OCI-LY3 (cell line): ENCODE measurements around the gene LGALSL.

Experiments used
- CTCF ChIP-seq: fragments of 200-600, 300-600 bp; sonication (generic); IDR thresholded peaks from 2 replicates; pipeline ENCODE4 v1.5.1; 2014; ENCODE audit warnings: antibody characterized with exemption, low read length, low read depth
- EZH2phosphoT487 ChIP-seq: fragments of 200-600 bp; shearing (Covaris generic); IDR thresholded peaks from 2 replicates; pipeline ENCODE4 v1.6.1; 2018; ENCODE audit warnings: antibody characterized with exemption, mixed run types, low read depth

GRCh38 chr2:64482243-64482642 is 28.3 kb downstream of the LGALSL start:
- TF ChIP-seq EZH2phosphoT487 = no peak
- TF ChIP-seq CTCF = no peak
